Neutrophil (primary cell): ENCODE results near the gene TRIAP1.
A peak's percentile ranks its signal among the peaks of the same experiment; 100 is the strongest.

Experiments
- H3K27ac ChIP-seq: fragments of 200-600 bp; sonication (generic); 2 replicates; pipeline ENCODE4 v1.5.1; 2016; ENCODE audit warnings: mild to moderate bottlenecking, moderate library complexity
- H3K27me3 ChIP-seq: fragments of 200-600 bp; sonication (generic); 2 replicates; pipeline ENCODE4 v1.6.0; 2016; ENCODE audit warnings: mild to moderate bottlenecking
- H3K36me3 ChIP-seq: fragments of 200-600 bp; sonication (generic); 2 replicates; pipeline ENCODE4 v1.5.1; 2017
- H3K4me1 ChIP-seq, 2 experiments: fragments of 200-600 bp in 1 of 2; sonication (generic) in 1 of 2; 1 replicate in 1 of 2; 2 replicates in 1 of 2; pipeline versions ENCODE4 v1.5.1 to v1.6.1; 2013 to 2016; ENCODE audit warnings: low read depth in 1 of 2, low read length in 1 of 2, mild to moderate bottlenecking in 1 of 2, moderate library complexity in 1 of 2; ENCODE audit not compliant: control insufficient read depth in 1 of 2, insufficient read depth in 1 of 2
- H3K4me3 ChIP-seq, 2 experiments: fragments of 200-600 bp in 1 of 2; sonication (generic) in 1 of 2; 1 replicate in 1 of 2; 2 replicates in 1 of 2; pipeline ENCODE4 v1.5.1; 2013 to 2016; ENCODE audit warnings: low read depth in 1 of 2, low read length in 1 of 2, mild to moderate bottlenecking in 1 of 2, moderate library complexity in 1 of 2
- H3K9me3 ChIP-seq: fragments of 200-600 bp; sonication (generic); 2 replicates; pipeline ENCODE4 v1.5.1; 2016
- CTCF ChIP-seq: fragments of 200-600 bp; sonication (generic); IDR thresholded peaks from 2 replicates; pipeline ENCODE4 v1.5.1; 2016; ENCODE audit warnings: antibody characterized with exemption

The TRIAP1 gene

DNA sequence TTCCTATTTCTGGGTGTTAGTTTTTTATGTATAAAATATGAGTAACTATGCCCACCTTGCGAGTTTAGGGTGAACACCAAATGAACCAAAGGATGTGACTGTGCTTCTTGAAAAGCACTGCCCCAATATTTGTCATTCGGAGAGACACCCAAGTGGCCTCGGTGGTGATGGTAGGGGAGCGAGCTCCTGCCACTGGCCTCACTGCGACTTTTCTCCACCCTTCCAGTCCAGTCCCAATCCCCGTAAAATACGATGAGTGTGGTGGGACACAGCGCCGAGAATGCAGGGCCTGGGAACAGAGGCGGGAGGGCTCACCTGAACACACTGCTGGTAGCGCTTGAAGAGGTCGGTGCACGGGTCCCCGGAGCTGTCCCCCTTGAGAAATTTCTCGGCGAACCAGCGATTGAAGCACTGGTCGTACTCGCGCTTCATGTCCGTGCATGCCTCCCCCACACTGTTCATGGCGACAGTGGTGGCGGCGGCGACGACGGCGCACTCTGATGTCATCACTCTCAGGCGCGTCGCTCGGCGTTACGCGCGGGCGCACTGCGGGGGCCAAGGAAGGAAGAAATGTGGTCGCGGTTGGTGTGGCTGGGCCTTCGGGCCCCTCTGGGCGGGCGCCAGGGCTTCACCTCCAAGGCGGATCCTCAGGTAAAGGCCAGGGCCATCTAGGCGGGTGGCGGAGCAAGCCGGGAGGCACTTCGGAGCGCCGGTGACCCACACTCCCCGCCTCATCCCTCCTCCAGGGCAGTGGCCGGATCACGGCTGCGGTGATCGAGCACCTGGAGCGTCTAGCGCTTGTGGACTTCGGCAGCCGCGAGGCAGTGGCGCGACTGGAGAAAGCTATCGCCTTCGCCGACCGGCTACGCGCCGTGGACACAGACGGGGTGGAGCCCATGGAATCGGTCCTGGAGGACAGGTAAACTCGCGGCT lies at the start of gene TRIAP1, which contains the start of gene GATC:
TRIAP1 (minus strand) TSS at position 474 of the 933 bp plus-strand sequence; CDS start at position 462, 12 bp downstream.
GATC (plus strand) TSS at position 534 of the 933 bp plus-strand sequence; CDS start at position 571, 37 bp downstream.
- H3K36me3 ChIP-seq: peaks cover 27% of the 10 kb centered on the region
- peak within 1 kb of the TSS; percentile 86 for H3K27ac ChIP-seq
- H3K27me3 ChIP-seq: no peaks in the 10 kb centered on the region
- TF ChIP-seq CTCF: no peak
- H3K4me3 ChIP-seq: peak within 1 kb of the TSS; percentile 73 to 89
- H3K4me1 ChIP-seq: peaks cover 14 to 20% of the 10 kb centered on the region in 2 experiments
- H3K9me3 ChIP-seq: no peaks in the 10 kb centered on the region

- H3K27ac ChIP-seq: peak overlapping the region; percentile 47
- no peaks in the 10 kb centered on the region for H3K9me3 ChIP-seq
- H3K4me3 ChIP-seq: peak overlapping the region; percentile 76 to 80
- TF ChIP-seq CTCF: no peak
- H3K36me3 ChIP-seq: peaks cover 7% of the 10 kb centered on the region
- H3K27me3 ChIP-seq: no peaks in the 10 kb centered on the region
- H3K4me1 ChIP-seq: peaks cover 11 to 16% of the 10 kb centered on the region in 2 experiments
Observed at GRCh38 chr12:120495186-120495730, 49.1 kb upstream of the TRIAP1 start.

DNA sequence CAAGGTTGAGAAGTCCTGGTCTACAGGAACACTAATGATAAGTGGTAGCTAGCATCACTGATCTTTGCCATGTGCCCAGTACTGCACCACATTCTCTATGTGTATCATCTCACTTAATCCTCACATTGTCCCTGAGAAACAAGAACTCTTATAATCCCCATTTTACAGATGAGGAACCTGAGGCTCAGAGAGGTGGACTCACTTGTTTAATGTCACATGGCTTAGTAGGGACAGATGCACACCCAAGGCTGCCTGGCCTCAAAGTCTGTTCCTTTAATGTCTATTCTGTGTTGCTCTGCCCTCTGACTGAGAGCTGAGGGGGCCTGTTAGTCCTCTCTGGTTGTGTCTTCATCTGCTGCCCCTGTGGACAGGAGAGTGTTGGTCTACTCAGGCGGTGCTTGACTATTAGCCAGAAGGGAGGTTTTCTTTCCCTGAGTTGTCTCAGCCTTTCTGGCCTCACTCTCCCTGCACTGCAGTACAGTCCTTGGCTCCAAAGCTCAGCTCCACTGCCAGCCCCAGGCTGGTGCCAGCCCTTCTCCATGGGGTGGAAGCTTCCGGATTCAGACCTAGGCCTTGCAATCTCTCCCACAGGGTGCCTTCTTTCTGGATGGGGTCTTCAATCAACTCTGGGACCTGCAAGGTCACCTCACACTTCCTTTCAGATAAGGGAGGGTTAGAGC lies 44.8 kb upstream of the TRIAP1 start:
- H3K27me3 ChIP-seq: no peaks in the 10 kb centered on the region
- H3K4me1 ChIP-seq: peaks cover 0 to 6% of the 10 kb centered on the region in 2 experiments
- no peak overlapping the region for H3K27ac ChIP-seq
- TF ChIP-seq CTCF: no peak
- no peaks in the 10 kb centered on the region for H3K36me3 ChIP-seq
- H3K9me3 ChIP-seq: no peaks in the 10 kb centered on the region
- no peak overlapping the region for H3K4me3 ChIP-seq

DNA sequence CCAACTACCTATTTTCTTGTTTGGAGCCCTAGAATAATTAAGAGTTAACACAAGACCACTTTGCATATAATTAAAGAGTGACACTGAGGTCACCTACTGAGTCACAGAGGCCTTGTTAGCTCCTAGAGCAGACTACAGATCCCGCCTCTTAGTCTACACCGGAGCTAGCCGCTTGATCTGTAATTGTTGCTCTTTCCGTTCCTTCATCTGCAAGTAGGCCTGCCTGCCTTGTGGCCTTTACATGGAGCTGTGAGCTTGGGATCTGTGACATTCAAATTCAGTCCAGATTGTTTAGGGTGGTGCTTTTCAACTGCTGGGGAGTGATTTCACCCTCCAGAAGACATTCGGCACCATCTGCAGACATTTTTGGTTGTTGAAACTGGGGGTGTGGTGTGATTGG lies 44.1 kb upstream of the TRIAP1 start:
- TF ChIP-seq CTCF: no peak
- no peaks in the 10 kb centered on the region for H3K27me3 ChIP-seq
- H3K4me3 ChIP-seq: no peak overlapping the region
- no peaks in the 10 kb centered on the region for H3K36me3 ChIP-seq
- peaks cover 0 to 1% of the 10 kb centered on the region in 2 experiments for H3K4me1 ChIP-seq
- no peak overlapping the region for H3K27ac ChIP-seq
- H3K9me3 ChIP-seq: no peaks in the 10 kb centered on the region

DNA sequence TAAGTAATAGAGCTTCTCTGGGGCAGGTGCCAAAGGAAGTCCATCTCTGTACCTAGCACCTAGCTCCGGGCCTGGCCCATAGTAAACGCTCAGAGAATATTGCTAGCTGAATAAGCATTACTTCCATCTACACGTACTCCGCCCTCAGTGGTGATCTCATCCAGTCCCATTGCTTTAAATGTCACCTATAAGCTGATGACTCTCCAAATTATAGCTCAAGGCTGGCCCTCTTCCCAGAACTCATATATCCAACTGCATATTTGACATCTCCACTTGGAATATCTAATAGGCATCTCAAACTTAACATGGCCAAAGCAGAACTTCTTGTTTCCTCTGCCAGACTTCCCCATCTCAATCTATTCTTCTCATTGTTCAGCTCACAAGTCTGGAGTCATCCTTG lies 42.8 kb upstream of the TRIAP1 start:
- TF ChIP-seq CTCF: no peak
- no peaks in the 10 kb centered on the region for H3K27me3 ChIP-seq
- H3K4me1 ChIP-seq: no peaks in the 10 kb centered on the region
- H3K36me3 ChIP-seq: no peaks in the 10 kb centered on the region
- no peaks in the 10 kb centered on the region for H3K9me3 ChIP-seq
- H3K4me3 ChIP-seq: no peak overlapping the region
- H3K27ac ChIP-seq: no peak overlapping the region
